ENCODE measurements around the gene RGS1. TPM values are rescaled to one million over a fixed set of nuclear protein-coding genes. Genes with fewer than 3 reads are reported as not detected.
"Not testable (repeated sequence)": the region's sequence is repeated elsewhere in the genome, so short reads cannot be mapped to it uniquely, and the experiment has no call there.

Gene RGS1, protein sequence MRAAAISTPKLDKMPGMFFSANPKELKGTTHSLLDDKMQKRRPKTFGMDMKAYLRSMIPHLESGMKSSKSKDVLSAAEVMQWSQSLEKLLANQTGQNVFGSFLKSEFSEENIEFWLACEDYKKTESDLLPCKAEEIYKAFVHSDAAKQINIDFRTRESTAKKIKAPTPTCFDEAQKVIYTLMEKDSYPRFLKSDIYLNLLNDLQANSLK
- total RNA-seq = 1 to 10 TPM in 2 of 8 experiments, under 1 TPM in 4, not detected in 2; 0.05 to 5.3 (median 0.57) TPM

DNA sequence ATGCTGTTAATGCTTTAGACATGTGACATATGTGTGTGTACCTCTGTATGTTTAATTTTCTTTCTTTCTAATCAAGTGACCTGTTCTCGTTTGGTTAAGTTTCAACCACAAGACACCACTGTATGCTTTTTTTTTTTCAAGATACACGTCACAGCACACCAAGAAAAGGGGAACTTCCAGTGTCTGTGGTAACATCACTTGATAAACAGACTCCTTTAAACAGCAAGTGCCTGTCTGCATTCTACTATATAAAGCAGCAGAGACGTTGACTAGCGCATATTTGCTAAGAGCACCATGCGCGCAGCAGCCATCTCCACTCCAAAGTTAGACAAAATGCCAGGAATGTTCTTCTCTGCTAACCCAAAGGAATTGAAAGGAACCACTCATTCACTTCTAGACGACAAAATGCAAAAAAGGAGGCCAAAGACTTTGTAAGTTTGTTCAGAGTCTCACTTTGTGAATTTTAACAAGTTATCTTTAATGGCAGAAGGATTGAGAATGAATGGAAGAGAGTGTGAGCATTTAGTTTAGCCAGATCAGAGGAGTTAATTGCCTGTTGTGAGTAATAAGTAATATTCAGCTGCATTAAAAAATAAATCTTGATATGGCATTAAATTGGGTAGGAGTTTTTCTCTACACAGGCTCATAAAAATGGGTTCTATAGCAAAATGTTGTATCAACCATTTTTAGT lies at the start of gene RGS1:
RGS1 (plus strand) TSS at position 275 of the 691 bp plus-strand sequence; CDS start at position 295, 20 bp downstream.
- in situ Hi-C loops (cut with MboI; ENCODE audit: low pct_unique_long_range_greater_than_20kb in 2 of 9, low sequenced_read_pairs in 9 of 9, unreplicated experiment in 9 of 9) = loop anchor here in 1 of 9 experiments (25.0 kb wide), 1 partner anchor 88 kb away; no protein-coding TSS in a partner anchor
- Histone ChIP-seq H3K27ac (no peak within 1 kb of the TSS), H3K4me3 (no peak within 1 kb of the TSS), H3K4me1 (replicated peaks in 1 of 2) (no peaks in the 10 kb centered on the region)
- WGBS, 10 experiments = 53 to 96% (median 83%) methylated on average over 2 to 7 of the region's 7 CpGs
- peak in 1 of 8 experiments; percentile 81 for ATAC-seq (replicated peaks in 6 of 8)

DNA sequence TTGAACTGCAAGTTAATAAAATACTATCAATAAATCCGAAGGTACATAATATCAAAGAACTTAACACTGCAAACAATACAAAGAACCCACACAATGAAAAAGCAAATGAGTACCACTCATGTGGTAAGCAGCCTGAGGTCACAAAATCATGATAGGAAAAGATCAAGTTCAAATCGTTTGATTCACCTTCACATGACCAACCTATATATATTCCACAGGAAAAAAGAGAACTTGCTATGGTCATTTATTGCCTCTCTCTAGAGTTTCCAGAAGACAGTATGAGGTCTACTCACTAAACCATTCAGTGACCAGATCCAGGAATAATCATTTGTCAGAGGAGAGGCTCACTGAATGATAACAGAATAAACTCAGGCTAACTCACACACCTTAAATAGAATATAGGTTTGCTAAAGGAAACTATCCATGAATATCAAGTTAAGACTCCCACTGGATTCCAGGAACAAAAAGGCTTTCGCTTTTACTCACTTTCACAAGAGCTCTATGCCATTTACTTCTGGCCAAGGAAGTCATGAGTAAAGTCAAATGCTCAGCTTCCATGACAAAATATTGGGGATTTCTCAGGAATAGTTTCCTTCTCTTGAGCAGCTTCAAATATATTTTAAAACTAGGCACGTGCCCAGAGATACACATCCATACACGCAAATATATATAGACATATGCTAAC lies 48.3 kb upstream of the RGS1 start:
- Histone ChIP-seq H3K4me1 (replicated peaks in 1 of 2) (no peaks in the 10 kb centered on the region), H3K4me3 (no peak overlapping the region), H3K27ac (no peak overlapping the region)
- WGBS, 10 experiments = 62 to 100% (median 86%) methylated on average over 2 to 5 of the region's 5 CpGs
- ATAC-seq (replicated peaks in 6 of 8) = no peak
- in situ Hi-C loops (cut with MboI; ENCODE audit: low pct_unique_long_range_greater_than_20kb in 2 of 9, low sequenced_read_pairs in 9 of 9, unreplicated experiment in 9 of 9) = no loop called here

DNA sequence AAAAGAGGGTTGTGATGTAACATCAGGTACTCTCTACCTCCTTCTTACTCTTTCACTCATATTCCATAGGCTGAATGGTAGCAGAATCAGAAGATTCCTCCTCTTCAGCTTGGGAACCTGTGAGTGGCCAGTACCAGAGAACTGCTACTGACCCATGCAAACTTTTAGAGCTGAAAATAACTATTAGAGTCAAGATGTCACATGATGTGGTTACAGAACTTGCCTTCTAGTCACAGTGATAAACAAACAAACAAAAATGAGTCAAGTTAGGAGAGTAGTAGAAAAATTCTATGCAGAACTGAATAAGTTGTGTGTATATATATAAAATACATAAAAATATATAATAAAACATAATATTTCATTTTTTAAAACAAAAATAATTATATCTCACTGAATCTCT lies 47.6 kb upstream of the RGS1 start:
- no peak for ATAC-seq (replicated peaks in 6 of 8)
- in situ Hi-C loops (cut with MboI; ENCODE audit: low pct_unique_long_range_greater_than_20kb in 2 of 9, low sequenced_read_pairs in 9 of 9, unreplicated experiment in 9 of 9) = no loop called here

DNA sequence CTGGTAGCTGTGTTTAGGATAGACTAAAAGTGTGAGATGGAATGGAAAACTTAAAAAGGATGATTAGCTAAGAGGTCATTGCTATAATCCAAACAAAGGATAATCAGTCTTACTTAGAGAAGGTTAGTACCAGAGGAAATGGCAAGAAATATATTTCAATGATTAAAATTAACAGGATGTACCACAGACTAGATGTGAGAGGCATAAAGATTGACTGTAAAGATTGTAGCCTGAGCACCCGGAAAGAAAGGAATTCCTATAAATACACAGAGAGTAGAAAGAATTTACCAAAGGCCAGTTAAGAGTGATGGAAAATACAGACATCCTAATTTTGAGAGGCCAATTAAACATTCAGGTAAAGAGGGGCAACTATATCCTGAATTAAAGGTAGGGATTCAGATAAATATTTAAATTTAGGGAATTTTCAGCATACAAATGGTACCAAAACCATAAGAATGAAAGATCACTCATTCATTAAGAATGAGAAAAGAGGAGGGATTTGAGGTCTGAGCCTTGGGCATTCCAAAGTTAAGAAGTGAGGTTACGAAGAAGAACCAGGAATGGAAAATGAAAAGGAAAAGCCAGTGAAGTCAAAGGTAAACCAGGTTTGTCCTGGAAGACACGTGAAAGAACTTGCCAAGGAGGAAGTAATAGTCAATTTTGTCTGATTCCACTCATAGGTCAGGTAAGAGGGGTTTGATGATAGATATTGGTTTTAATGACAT lies 46.4 kb upstream of the RGS1 start:
- in situ Hi-C loops (cut with MboI; ENCODE audit: low pct_unique_long_range_greater_than_20kb in 2 of 9, low sequenced_read_pairs in 9 of 9, unreplicated experiment in 9 of 9) = no loop called here
- 74 to 100% (median 91%) methylated on average over 1 to 3 of the region's 3 CpGs for WGBS, 10 experiments
- H3K4me3 ChIP-seq = no peak overlapping the region
- no peak for ATAC-seq (replicated peaks in 6 of 8)
- H3K27ac ChIP-seq = no peak overlapping the region
- H3K4me1 ChIP-seq (replicated peaks in 1 of 2) = no peaks in the 10 kb centered on the region

More for the DNA sequence above, 47.6 kb upstream of the RGS1 start:
- Histone ChIP-seq H3K27ac (no peak overlapping the region), H3K4me3 (no peak overlapping the region), H3K4me1 (replicated peaks in 1 of 2) (no peaks in the 10 kb centered on the region)

DNA sequence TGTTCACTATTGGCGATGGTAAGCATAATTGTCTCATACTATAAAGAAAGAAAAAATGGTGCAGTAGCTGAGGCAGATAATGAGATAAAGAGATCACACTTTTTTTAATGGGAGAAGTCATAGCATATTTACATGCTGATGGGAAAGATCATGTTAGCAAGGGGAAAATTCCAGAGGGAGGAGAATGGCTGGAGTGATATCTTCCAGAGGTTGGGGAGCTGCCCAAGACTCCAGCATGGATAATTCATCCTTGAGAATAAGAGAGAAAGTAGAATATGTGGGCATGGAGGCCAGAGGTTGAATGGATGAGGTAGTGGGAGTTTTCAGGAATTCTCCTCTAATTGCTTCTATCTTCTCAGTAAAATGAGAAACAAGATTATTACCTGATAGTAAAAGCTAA lies 45.8 kb upstream of the RGS1 start:
- H3K27ac ChIP-seq = no peak overlapping the region
- no peak overlapping the region for H3K4me3 ChIP-seq
- no peak for ATAC-seq (replicated peaks in 6 of 8)
- H3K4me1 ChIP-seq (replicated peaks in 1 of 2) = no peaks in the 10 kb centered on the region
- in situ Hi-C loops (cut with MboI; ENCODE audit: low pct_unique_long_range_greater_than_20kb in 2 of 9, low sequenced_read_pairs in 9 of 9, unreplicated experiment in 9 of 9) = no loop called here
- 60 to 100% (median 100%) methylated on average over 1 of the region's 1 CpG; no CpG with 5 or more reads in 1 of the 10 experiments for WGBS, 10 experiments

DNA sequence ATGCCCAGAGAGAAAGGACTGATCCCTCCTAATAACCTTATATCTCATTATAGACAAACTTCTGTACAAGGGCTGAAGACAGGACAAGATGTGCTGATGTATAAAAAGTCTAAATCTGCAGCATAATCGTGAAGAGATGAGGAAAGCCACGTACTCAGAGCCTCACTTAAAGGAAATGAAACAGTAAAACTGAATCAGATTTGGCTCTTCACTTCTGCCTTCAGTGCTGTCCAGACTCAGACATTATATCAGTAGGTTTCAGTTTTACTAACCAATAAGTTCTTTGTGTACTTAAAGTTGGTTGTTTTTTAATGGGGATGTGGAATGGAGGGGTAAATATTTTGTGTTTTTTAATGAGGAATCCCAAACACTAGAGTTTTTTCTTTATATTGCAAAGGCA lies 45.3 kb upstream of the RGS1 start:
- no peak for ATAC-seq (replicated peaks in 6 of 8)

DNA sequence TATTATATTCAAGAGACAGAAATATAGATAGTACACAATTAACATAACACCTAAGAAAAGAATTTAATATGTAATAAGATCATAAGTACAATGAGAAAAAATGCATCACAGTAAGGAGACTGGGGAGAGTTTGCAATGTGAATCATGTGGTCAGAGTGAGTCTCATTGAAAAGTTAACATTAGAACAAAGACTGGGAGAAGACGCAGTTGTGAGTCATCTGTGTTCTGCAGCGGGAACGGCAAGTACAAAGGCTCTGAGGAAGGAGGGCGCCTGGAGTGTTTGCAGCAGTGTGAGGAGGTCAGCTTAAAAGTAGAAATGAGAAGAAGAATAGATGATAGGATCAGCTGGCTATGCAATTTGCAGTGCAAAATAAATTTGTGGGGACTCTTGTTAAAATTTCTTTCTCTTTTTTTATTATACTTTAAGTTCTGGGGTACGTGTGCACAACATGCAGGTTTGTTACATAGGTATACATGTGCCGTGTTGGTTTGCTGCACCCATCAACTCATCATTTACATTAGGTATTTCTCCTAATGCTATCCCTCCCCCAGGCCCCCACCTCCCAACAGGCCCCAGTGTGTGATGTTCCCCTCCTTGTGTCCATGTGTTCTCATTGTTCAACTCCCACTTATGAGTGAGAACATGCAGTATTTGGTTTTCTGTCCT lies 44.4 kb upstream of the RGS1 start:
- 30 to 62% (median 50%) methylated on average over 2 to 6 of the region's 6 CpGs for WGBS, 10 experiments
- H3K4me3 ChIP-seq; in situ Hi-C loops (cut with MboI; ENCODE audit: low pct_unique_long_range_greater_than_20kb in 2 of 9, low sequenced_read_pairs in 9 of 9, unreplicated experiment in 9 of 9); H3K4me1 ChIP-seq (replicated peaks in 1 of 2); H3K27ac ChIP-seq: not testable (repeated sequence)
- peak; percentile 69 to 100 (median 88) for ATAC-seq (replicated peaks in 6 of 8)

More for the DNA sequence above, 45.3 kb upstream of the RGS1 start:
- no peak overlapping the region for H3K27ac ChIP-seq
- H3K4me3 ChIP-seq = no peak overlapping the region
- in situ Hi-C loops (cut with MboI; ENCODE audit: low pct_unique_long_range_greater_than_20kb in 2 of 9, low sequenced_read_pairs in 9 of 9, unreplicated experiment in 9 of 9) = no loop called here
- 0 to 89% (median 77%) methylated on average over 1 to 2 of the region's 2 CpGs; no CpG with 5 or more reads in 1 of the 10 experiments for WGBS, 10 experiments
- H3K4me1 ChIP-seq (replicated peaks in 1 of 2) = no peaks in the 10 kb centered on the region

DNA sequence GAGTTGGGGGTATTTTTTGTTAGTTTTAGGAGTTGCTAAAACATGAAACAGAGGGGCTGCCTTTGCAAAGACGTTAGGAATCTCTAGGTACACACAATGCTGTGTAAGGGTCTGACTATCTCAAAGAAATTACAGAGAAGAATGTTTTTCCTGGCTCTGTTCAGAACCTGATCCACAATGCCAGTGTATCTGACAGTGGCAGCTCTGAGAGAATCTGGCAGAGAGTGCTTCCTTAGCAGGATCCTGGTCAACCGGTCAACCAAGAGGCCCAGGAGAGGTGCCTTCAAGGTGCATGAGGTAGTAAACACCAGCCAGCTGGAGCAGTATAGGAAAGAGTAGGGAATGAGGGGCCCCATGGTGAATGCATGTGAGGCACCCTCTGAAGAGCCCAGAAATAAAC lies 40.9 kb upstream of the RGS1 start:
- Histone ChIP-seq H3K4me3 (no peak overlapping the region), H3K4me1 (replicated peaks in 1 of 2) (peaks cover 3 to 6% of the 10 kb centered on the region in 2 donors), H3K27ac (no peak overlapping the region)
- 0 to 78% (median 59%) methylated on average over 1 to 2 of the region's 2 CpGs; no CpG with 5 or more reads in 2 of the 10 experiments for WGBS, 10 experiments
- ATAC-seq (replicated peaks in 6 of 8) = peak in 1 of 8 experiments; percentile 54
- in situ Hi-C loops (cut with MboI; ENCODE audit: low pct_unique_long_range_greater_than_20kb in 2 of 9, low sequenced_read_pairs in 9 of 9, unreplicated experiment in 9 of 9) = no loop called here

DNA sequence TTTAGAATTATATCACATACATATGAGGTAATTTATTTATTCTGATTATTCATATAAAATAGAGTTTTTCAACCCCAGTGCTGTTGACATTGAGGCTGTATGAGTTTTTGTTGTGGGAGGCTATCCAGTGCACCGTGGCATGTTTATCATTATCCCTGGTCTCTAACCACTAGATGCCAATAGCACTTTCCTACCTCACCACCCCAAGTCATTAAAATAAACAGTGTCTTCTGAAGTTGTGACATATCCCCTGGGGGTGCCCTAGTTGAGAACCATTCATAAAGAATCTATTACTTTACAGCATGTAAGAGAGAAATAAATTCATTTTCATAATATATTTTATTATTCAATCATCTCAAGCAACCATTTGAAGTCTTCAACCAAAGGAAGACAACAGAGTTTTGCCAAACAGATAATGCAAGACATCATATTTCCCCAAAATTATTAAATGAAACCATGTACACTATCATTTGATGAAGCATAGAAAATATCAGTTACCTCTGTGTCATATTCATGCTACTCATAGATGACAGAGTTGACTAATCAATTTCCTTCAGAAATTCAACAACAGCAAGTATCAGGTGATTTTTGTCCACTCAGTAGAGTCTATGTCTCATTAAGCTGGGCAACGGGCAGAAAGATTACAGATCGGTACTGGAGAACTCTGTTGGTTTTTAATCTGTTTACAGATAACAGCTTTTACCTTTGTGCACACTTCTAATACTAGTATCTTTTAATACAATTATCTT lies 39.5 kb upstream of the RGS1 start:
- in situ Hi-C loops (cut with MboI; ENCODE audit: low pct_unique_long_range_greater_than_20kb in 2 of 9, low sequenced_read_pairs in 9 of 9, unreplicated experiment in 9 of 9) = no loop called here
- ATAC-seq (replicated peaks in 6 of 8) = no peak
- H3K4me3 ChIP-seq = no peak overlapping the region
- H3K27ac ChIP-seq = no peak overlapping the region
- H3K4me1 ChIP-seq (replicated peaks in 1 of 2) = peaks cover 7 to 11% of the 10 kb centered on the region in 2 donors
- 67 to 100% (median 92%) methylated on average over 1 to 3 of the region's 3 CpGs for WGBS, 10 experiments

DNA sequence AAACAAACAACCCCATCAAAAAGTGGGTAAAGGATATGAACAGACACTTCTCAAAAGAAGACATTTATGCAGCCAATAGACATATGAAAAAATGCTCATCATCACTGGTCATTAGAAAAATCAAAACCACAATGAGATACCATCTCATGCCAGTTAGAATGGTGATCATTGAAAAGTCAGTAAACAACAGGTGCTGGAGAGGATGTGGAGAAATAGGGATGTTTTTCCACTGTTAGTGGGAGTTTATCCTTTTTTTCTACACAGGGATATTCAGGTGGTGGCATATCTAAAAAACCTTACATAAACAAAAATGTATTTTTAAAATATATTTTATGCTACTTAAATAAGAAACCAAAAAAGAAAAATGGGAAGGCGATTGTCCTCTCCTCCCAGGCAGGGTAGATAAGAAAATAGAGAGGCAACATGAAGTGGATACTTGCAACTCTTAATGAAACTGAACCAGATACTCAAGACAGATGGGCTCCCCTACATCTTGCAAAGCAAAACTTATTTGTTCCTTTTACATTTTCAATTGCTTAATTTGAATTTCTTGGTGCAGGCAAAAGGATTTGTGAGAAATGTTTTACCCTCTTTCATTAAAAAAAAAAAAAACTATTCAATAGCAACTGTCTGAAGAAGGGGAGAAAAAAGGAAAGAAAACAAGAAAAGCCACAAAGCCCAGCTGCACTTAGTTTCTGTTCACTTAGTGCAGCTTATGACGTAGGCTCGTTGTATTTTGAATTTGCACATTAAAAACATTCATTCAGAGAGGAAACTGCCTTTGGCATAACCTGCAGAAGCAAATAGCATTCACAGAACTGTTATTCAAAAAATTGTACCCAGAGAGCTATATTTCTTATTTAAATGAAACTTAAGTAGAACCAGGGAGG lies 36.9 kb upstream of the RGS1 start:
- Histone ChIP-seq H3K27ac (no peak overlapping the region), H3K4me3 (no peak overlapping the region), H3K4me1 (replicated peaks in 1 of 2) (peaks cover 7 to 11% of the 10 kb centered on the region in 2 donors)
- ATAC-seq (replicated peaks in 6 of 8) = peak in 3 of 8 experiments; percentile 62 to 65 (median 62)
- 21 to 96% (median 50%) methylated on average over 3 of the region's 3 CpGs for WGBS, 10 experiments
- in situ Hi-C loops (cut with MboI; ENCODE audit: low pct_unique_long_range_greater_than_20kb in 2 of 9, low sequenced_read_pairs in 9 of 9, unreplicated experiment in 9 of 9) = no loop called here

DNA sequence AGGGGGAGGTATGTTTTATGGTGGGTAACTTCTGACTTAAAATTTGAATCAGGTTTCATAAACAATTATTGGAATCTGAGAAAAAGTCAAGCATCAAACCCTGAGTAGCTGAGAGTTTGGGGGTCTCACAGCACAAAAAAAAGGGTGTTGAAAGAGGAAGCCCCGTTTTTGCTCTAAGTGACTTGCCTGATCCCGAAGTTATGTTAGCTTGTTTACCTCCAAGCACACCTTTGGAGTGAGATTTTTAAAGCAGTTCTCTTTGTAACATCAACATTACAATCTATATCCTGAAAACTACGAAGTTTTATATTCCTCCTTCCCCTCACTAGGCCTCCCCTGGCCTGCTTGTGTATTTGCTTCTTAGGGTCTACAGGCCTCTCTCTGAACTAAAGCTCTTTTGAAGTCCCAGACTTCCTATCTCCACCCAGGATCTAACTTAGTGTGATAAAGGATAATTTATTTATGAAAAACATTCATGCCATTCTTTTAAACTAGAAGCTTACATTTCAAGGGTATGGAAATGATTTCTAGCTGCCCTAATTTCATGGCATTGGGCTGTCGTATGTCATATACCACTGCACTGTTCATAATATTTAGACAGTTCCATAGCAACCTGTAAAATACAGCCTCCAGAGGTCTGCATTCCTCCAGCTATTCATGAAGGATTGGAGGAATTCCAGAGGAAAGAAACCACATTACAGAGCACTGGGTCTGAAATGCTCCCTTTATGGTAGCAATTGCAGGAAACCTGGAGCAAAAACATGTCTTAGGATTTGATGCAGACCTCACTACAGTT lies 36.1 kb upstream of the RGS1 start:
- 0 to 85% (median 41%) methylated on average over 2 to 4 of the region's 4 CpGs; no CpG with 5 or more reads in 2 of the 10 experiments for WGBS, 10 experiments
- in situ Hi-C loops (cut with MboI; ENCODE audit: low pct_unique_long_range_greater_than_20kb in 2 of 9, low sequenced_read_pairs in 9 of 9, unreplicated experiment in 9 of 9) = no loop called here
- Histone ChIP-seq H3K4me1 (replicated peaks in 1 of 2) (peaks cover 7 to 11% of the 10 kb centered on the region in 2 donors), H3K27ac (peak overlapping the region in 1 of 2 donors; percentile 32), H3K4me3 (no peak overlapping the region)
- peak; percentile 86 to 99 (median 94) for ATAC-seq (replicated peaks in 6 of 8)
